Gastrocnemius medialis (tissue), 4 donors: ENCODE results near the gene MPRIP.
"Not testable (repeated sequence)": the region's sequence is repeated elsewhere in the genome, so short reads cannot be mapped to it uniquely, and the experiment has no call there.

Experiments used
- CTCF ChIP-seq, 5 experiments: fragments of 450-650 bp in 3 of 5; fragments of 200-600 bp in 2 of 5; sonication (generic) in 2 of 5; IDR thresholded peaks in 4 of 5; conservative IDR thresholded peaks in 1 of 5; 1 replicate in 4 of 5; 2 replicates in 1 of 5; pipeline ENCODE4 v1.5.1; 2016 to 2019; ENCODE audit warnings: antibody characterized with exemption in 5 of 5, mild to moderate bottlenecking in 3 of 5, moderate library complexity in 3 of 5
- POLR2A ChIP-seq, 2 donors: fragments of 450-650 bp; IDR thresholded peaks; one replicate each; pipeline ENCODE4 v1.6.1; 2017; ENCODE audit warnings: antibody characterized with exemption in 2 of 2, mild to moderate bottlenecking in 2 of 2, moderate library complexity in 2 of 2

DNA sequence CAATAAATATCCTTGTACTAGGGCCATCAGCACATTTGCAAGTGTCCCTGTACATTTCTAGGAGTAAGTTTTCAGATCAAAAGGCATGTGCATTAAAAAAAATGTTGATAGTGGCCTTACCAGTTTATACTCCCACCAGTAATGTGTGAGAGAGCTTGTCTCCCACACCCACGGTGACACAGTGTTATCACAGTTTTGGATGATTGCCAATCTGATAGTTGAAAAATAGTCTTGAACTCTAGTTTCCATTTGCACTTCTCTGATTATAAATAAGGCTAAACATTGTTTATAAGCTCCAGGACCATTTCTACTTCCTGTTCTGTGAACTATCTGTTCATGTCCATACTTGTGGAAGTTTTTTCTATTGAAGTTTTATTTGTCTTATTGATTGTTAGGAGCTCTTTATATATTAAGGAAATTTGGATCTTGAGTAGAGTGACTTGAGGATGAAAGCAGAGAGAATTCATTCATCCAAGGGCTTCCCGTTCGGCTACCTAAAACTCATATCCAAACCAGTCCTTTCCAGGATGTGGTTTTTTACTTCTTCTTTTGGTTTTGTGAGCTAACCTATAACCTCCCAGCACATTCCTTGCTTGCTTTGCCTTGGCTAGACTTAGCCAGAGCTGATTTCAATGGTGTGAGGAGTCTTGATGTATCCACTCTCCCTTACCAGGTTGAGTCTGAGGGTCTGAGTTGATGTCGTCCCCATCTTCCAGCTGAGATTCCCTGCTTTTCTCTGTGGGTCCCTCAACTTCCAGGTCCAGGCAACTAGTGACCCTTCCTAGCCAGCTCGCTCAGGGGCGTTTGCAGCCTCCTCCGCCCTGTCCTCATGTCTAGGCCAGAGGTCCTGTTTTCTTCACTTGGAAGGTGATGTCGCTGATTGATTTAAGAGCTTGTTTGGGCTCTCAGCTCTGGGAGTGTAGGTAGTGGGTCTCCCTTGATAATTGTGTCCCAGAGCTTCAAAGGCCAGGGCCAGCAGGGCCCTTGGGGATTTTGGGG lies 25.8 kb upstream of the MPRIP start:
- TF ChIP-seq CTCF (IDR thresholded peaks at IDR 0.05 in 4 of 5, conservative IDR thresholded peaks at IDR 0.05 in 1 of 5); POLR2A (IDR thresholded peaks at IDR 0.05): not testable (repeated sequence)
